NCI-H1092 (cell line): ENCODE data around the gene TNFRSF6B.

Experiments
- DNase-seq: peaks from one replicate; lab custom pipeline; 2025; lab: John Stamatoyannopoulos, UW

Gene TNFRSF6B

DNA sequence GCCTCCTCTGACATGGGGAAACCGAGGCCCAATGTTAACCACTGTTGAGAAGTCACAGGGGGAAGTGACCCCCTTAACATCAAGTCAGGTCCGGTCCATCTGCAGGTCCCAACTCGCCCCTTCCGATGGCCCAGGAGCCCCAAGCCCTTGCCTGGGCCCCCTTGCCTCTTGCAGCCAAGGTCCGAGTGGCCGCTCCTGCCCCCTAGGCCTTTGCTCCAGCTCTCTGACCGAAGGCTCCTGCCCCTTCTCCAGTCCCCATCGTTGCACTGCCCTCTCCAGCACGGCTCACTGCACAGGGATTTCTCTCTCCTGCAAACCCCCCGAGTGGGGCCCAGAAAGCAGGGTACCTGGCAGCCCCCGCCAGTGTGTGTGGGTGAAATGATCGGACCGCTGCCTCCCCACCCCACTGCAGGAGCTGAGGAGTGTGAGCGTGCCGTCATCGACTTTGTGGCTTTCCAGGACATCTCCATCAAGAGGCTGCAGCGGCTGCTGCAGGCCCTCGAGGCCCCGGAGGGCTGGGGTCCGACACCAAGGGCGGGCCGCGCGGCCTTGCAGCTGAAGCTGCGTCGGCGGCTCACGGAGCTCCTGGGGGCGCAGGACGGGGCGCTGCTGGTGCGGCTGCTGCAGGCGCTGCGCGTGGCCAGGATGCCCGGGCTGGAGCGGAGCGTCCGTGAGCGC is 1.6 kb downstream of the TNFRSF6B start:
- no peak for DNase-seq

DNA sequence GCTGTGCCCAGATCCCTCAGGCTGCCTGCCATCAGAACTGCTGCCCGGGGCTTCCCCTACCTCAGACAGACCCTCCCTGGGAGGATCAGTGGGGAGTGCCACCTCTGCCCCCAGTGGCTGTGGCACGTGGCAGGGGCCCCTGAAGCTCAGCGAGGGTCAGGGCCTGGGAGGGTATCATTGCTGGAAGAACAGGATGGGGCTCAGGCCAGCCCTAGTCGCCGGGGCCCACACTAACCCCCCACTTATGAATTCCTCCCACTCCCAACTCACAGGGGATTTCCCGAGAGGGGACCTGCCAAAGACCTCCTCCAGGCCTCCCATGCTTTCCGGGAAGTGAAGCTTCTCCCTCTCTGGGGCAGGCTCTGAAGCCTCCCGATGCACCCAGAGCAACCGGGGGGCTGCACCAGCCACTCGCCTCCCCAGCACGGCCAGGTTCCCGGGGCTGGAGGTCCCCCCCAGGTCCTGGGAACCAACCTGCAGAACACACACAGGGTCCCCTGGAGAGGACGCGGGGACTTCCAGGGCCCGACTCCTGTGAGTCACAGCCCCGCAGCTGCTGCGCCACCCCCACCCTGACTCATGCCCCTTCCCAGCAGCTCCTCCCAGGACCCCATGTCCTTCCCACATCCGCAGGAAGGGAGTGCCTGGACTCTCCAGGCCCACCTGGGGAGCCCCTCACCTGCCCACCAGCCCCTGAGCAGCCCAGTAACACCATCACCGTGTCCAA is 2.5 kb downstream of the TNFRSF6B start:
- no peak for DNase-seq

DNA sequence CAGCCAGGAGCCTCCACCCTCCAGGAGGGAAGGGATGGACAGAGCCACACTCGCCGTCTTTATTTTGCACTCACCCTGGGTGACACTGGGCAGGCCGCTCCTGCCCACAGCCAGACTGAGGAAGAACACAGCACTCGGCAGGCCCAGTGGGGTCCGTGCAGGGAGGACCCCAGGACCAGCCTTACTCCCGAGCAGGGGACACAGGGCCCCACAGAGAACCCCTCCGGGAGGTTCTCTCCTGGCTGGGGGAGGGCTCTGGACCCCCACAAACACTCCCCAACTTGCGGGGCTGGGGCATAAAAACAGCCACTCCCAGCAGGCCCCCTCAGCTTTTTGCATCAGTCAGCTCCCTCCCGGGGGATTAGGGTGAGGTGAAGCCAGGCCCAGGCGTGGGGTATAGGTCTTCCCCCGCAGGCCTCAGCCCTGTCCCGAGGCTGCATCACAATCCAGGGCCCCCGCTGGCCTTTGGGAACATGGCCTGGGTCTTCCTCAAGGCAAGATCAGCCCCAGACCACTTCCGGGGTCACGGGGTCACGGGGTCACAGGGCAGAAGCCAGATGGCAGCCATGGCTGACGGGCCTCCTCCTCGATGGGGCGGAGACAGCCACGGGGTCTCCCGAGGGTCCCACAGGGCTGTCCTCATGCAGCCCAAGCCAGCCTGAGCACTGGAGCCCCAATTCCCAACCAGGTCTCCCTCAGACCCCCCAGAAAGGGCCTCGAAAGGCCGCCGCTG is 3.2 kb downstream of the TNFRSF6B start:
- no peak for DNase-seq

DNA sequence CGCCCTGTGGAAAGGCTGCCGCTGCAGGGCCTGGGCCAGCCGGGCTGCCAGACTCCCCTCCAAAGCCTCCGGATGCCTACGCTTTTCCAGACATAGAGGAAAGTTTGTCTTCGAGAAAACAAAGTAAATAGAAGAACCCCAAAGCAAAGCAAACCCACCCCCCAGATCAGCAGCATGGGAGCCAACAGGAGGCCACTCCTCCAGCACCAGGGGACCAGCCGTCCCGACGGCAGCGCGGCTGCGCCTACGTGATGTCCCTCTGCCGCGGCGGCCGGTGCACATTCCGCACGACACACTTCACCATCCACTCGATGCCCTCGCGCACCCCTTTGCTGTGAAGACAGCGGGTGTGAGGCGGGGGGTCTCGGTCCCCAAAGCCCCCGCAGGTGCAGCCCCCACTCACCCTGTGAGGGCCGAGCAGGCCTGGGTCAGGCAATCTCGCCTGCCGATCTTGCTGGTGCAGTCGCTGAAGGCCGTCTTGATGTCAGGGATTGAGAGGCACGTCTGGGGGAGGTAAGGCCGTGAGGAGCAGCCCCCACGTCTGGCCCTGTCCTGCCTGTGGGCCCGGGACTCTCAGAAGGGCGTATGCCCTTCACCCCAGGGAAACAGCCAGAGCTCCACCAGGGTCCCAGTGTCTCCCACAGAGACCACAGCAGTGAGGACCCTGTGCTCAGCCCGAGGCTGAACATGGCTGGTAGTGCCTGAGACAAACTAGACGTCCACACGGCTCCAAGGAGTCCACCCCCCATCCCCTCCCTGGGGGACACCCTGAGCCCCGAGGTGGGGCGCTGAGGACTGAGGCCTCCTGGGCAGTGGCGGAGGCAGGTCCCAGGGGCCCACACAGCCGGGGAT is 4.0 kb downstream of the TNFRSF6B start:
- DNase-seq = no peak

DNA sequence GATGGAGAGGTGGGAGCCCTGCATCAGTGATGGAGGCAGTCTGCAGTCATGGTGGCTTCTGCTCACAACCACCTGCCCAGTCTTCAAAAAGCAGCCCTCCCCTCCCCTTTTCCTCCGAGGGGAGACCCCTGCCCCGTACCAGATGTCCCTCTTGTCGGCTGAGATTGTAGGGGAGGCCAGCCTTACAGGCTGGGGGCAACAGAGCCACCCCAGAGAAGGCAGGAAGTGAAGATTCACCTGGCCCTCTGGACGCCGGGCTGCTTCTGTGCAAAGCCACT is 4.5 kb downstream of the TNFRSF6B start:
- DNase-seq = no peak

DNA sequence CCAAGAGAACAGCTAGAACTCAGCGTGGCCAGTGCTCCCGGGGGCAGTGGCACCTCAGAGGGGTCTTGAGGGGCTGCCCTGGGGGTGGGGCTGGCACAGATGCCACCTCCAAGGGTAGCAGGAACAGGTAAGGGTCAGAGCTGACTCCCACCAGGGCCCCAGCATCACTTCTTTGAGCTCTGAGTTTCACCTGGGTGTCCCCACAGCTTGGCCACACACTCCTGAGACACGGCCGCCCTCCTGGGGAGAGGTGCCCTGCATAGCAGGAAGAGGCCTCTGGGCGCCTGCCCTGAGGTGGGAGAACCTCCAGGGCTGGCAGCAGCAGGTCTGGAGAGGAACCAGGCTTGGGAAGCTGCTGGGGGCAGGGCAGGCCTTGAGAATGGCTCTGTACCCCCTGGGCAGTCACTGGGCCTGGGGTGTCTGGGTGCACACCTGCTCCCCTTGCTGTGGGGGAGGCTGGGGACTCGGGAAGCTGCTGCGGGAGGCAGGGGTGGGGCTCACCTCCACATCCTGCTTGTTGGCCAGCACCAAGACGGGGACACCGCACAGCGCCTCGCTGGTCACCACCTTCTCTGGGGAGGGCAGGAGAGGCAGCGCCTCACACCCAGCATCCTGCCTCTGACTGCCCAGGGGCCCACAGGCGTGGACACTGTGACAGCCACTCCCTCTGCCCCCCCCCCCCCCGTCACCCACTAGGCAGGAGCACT is 5.0 kb downstream of the TNFRSF6B start:
- DNase-seq = no peak

DNA sequence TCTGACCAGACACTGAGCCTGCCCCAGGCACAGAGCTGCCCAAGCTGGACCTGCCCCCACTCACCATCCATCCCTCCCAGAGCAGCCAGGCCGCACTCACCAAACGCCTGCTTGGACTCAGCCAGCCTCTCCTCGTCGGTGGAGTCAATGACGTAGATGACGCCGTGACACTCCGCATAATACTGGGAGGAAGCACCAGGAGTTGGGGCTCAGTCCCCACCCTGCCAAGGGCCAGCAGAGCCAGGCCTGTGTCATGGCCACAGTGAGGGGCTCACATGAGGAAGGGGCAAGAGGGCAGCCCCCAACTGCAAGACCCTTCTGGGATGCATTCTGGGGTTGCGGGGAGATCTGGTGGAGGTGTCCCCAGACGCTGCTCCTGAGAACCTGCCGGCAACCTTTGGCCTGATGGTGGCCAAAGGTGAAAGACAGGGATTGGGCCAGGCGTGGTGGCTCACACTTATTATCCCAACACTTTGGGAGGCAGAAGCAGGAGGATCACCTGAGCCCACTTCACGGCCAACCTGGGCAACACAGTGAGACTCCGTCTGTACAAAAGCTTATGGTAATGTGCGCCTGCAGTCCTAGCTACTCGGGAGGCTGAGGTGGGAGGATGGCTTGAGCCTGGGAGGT is 5.7 kb downstream of the TNFRSF6B start:
- no peak for DNase-seq

DNA sequence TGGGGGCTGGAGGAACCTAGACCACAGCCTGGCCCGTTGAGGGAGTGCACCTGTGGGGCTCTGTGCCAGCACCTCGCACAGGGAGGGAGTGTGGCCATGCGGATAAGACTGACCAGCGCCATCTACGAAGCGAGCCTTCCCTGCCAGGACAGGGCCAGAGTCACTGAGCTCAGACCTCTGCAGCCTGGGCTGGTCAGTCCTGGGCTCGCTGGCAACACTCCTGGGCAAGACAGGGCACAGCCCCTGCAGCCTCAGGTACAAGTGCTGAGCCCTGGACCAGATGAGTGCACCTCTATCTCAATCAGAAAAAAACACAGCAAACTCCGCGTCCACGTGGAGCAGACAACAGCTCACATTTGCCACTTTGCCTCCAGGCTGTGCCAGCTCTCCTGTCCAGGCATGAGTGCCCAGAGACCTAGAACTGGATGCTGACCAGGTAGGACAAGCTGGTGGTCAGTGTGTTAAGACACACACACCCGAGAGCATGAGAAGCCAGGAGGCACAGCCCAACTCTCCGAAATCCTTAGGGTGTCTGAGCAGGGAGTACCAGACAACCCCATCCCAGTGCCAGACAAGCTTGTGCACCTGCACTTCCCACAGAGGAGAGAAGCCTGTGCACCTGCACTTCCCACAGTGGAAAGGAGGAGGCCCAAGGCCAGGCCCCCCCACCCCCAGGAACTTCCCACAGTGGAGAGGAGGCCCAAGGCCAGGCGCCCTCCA is 6.5 kb downstream of the TNFRSF6B start:
- no peak for DNase-seq

DNA sequence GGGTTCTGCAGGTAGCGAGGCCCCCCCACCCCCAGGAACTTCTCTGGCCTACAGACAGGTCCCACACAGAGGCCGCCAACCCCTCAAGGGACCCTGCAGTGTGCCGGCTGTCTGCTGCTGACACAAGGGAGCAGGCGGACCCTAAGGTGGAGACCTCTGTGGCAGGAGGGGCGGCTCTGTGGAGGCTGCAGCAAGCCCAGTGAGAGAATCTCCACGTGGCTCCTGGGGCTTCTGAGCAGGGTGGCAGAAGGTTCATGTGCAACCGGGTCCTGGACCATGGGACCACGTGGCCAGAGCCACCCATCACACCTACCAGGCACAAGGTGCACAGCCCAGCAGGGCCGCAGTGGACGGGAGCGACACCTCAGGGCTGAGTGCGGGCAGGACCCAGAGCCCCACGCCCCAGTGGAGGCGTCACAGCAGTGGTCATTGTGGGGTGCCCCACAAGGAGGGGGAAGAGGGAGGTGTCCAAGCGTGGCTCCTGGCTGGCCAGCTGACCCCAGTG is 7.1 kb downstream of the TNFRSF6B start:
- DNase-seq = no peak

DNA sequence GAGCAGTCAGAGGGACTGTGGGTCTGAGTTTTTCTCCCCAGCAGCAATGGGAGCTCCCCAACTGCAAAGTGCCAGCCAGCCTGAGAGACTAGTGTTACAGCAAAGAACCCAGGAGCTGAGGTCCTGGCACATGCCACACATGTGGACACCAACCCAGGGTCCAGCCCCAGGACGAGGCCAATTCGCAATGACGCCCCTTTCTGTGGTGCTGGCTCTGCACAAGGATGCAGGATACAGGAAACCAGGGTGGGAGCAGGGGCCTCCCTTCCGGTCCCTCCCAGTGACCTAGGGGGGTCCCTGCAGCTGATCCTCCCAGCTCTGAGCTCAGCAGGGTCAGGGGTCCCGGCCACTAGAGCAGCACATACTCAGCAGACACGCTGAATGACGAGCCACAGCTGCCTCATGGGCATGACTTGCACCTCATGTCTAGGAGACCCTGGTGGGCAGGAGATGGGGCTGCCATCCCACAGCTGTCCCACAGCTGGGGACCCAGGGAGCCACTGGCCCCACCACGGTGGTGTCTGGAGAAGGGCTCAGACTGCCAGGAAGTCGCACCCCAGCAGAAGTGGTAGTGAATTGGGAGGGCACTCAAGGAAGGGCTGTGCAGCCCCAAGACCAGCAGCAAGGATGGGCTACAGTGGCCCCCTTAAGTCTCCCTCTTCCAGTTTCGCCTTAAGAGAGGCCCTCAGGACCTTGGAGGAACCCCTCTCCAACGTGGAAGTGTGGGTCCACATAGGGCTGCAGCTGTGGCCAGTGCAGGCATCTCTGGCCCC is 7.7 kb downstream of the TNFRSF6B start:
- DNase-seq = no peak

DNA sequence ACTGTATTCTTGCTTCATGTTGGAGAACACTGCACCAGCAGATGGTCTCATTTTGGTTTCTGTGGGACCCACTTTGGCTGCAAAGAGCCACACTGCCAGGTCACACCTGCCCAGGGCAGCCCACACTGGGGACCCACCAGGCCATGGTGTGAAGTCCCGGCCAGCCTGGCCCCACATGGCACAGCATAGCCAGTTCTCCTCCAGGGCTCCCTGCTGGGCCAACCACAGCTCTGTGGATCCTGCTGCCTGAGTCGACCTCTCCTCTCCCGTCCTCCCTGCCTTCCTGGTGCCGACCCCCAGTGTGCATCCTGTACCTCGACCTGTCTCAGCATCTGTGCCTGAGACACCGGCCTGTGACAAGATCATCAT is 8.3 kb downstream of the TNFRSF6B start:
- DNase-seq = no peak

DNA sequence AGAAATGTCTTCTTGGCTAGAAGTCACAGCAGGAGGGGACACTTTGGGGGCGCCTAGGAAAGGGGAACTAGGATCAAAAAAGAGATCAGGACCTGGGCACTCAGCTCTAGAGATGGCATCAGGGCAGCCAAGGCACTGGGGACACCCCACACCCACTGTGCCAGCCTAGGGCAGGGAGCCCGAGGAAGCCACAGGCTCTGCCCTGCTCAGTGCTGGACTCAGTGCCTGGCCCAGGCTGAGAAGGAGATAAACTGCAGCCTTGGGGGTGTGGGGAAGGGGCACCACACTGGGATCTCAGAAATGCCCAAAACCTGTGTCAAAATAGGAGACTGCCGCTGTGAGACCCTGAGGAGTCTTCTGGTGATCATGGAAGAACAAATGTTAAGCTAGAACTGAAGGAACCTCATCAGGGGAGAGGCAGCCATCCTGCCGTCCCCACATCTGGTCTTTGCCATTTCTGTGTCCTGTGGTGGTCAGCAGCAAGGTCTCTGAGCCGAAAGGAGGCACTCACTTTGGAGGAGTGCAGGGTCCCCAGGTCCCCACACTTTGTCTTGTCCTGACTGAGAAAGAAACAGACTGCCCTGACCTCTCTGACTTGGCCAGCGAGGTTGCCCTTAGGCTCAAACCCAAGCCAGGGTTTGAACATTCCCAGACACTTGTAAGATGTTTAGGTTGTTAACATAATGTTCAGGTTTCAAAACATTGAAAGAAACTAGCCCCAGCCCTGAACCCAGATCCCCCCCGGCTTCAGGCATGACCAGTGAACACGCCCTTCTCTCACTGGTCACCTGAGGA is 9.0 kb downstream of the TNFRSF6B start:
- no peak for DNase-seq

DNA sequence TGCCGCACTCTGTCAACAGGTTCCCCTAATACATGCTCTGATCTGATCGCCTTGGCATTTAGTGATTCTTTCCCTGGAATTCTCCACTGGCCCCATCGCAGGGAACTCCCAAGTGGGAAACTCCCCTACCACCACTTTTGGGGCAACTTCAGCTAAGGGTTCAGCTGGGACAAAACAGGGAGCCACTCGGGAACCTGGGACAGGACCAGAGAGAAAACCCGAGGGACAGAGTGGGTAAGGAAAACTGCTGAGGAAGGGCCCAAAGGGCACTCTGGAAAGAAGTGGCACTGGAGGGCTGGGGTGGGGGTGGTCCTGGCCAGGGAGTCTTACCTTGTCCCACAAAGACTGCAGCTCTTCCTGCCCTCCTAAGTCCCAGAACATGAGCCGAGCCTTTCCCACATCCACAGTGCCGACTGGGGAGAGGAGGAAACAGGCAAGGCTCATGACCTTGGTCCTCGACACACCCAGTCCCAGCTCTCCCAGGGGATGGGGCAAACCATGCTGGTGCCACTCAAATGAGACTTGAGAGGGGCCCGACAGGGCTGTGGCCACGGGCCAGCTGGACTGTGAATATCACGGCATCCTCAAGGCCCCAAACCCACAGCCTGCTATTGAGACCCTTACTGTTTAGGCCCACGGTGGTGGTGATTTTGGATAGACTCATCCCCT is 9.7 kb downstream of the TNFRSF6B start:
- DNase-seq = no peak

DNA sequence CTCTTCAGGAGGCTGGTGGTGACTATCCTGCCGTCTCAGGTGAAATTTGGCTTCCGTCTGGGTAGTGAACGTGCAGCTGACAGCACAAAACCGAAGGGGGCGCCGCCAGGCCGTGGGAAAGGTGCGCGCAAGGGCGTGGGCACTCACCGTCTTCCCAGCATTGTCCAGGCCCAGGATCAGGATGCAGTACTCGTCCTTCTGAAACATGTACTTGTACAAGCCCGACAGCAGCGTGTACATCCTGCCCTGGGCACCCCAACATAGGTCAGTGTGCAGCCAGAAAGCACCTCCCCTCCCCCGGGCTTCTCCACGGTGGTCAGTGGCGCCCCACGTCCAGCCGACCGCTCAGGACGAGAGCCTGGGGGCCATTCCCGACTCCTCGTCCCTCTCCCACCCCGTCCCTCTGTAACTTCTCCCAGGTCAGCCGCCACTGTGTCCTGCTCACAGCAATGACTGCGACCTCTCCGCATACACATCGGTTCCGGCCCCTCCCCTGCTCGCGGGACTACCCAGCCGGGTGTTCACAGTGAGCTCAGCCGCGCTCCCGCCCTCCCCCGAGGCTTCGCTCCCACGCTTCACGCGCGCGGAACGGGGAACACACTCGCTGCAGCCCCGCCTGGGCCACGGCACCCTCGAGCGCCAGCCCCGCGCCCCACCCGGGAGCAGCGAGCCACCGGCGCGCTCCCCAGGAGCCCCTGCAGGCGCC is 10.6 kb downstream of the TNFRSF6B start:
- no peak for DNase-seq

DNA sequence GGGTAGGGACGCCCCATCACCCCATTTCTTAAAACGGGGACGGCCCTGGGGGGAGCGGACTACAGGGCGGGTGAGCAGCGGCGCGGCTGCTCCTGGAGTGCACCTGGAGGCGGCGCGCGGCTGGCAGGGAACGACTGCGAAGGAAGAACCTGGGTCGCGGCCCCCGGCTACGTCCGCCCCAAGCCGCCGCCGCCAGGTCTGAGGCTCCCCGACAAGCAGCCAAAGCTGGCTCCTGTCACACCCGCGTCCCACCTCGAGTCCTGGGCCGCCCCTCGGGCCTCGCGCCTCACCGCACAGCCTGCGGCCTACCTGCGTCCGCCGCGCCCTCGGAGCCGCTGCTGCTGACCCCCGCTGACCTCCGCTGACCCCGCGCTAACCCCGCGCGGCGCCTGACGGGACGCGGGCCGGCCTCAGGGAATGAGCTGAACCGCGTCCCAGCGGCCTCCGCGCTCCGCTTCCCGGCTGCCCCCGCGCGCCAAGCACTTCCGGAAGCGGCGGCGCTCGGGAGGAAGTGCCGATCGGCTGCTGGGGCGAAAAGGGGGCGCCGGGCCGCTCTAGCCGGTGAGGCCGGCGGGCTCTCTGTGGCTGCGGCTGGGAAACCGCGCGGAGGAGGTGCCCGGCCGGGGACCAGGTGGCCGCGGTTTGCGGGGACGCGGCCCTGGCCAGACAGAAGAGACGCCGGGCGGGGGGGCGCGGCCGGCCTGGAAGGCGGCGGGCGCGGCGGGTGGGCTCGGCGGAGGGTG is 11.3 kb downstream of the TNFRSF6B start, which contains the start of the genes ARFRP1 and ZGPAT:
ARFRP1 (minus strand) TSS at position 419 of the 743 bp plus-strand sequence. CDS start 885 bp downstream, outside the sequence.
ZGPAT (plus strand) TSS at position 482 of the 743 bp plus-strand sequence. CDS start 542 bp downstream, outside the sequence.
- peak; percentile 80 for DNase-seq

DNA sequence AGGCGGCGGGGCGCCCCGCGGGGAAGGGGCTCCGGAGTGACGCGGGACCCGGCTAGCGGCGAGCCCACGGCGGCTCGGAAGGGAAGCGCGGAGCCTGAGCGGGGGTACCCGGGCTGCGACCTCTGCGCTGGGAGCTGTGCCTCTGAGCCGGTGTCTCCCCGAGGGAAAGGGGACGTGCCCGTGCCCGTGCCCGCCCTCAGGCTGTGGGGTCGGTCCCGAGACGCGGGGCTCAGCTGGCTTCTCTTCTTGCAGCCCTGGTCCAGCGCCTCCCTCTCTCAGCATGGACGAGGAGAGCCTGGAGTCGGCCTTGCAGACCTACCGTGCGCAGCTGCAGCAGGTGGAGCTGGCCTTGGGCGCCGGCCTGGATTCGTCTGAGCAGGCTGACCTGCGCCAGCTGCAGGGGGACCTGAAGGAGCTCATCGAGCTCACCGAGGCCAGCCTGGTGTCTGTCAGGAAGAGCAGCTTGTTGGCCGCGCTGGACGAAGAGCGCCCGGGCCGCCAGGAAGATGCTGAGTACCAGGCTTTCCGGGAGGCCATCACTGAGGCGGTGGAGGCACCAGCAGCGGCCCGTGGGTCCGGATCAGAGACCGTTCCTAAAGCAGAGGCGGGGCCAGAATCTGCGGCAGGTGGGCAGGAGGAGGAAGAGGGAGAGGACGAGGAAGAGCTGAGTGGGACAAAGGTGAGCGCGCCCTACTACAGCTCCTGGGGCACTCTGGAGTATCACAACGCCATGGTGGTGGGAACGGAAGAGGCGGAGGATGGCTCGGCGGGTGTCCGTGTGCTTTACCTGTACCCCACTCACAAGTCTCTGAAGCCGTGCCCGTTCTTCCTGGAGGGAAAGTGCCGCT is 12.1 kb downstream of the TNFRSF6B start:
- no peak for DNase-seq
